Measurements from ENCODE around the gene SLX9.

The SLX9 gene

GRCh38 chr21:44996096-44996495 is 56.3 kb downstream of the SLX9 start:
- Histone ChIP-seq H3K27me3 (ENCODE audit: insufficient read depth, insufficient read length) (peaks cover 25% of the 10 kb centered on the region), H3K4me3 (ENCODE audit: insufficient read length, low read depth) (no peak overlapping the region), H3K36me3 (ENCODE audit: insufficient read depth, insufficient read length, low read length) (no peaks in the 10 kb centered on the region), H3K9ac (ENCODE audit: insufficient read length, low read depth) (peak overlapping the region; percentile 0), H3K9me3 (ENCODE audit: insufficient read depth, low read length) (no peaks in the 10 kb centered on the region), H3K4me1 (ENCODE audit: insufficient read depth, insufficient read length) (peaks cover 10% of the 10 kb centered on the region)
- DNase-seq (ENCODE audit: low read depth, low spot score): no peak
- TF ChIP-seq ZNF274 (IDR thresholded peaks at IDR 0.05; ENCODE audit: low read depth, low read length) (no peak), YY1 (IDR thresholded peaks at IDR 0.05; ENCODE audit: insufficient read depth, insufficient read length) (no peak), SUZ12 (IDR thresholded peaks at IDR 0.05; ENCODE audit: extremely low read depth, insufficient read depth, insufficient read length) (no peak)

GRCh38 chr21:44996501-44996921 is 56.7 kb downstream of the SLX9 start:
- Histone ChIP-seq H3K9me3 (ENCODE audit: insufficient read depth, low read length) (no peaks in the 10 kb centered on the region), H3K27me3 (ENCODE audit: insufficient read depth, insufficient read length) (peaks cover 25% of the 10 kb centered on the region), H3K36me3 (ENCODE audit: insufficient read depth, insufficient read length, low read length) (no peaks in the 10 kb centered on the region), H3K9ac (ENCODE audit: insufficient read length, low read depth) (peak overlapping the region; percentile 0), H3K4me1 (ENCODE audit: insufficient read depth, insufficient read length) (peaks cover 14% of the 10 kb centered on the region), H3K4me3 (ENCODE audit: insufficient read length, low read depth) (no peak overlapping the region)
- DNase-seq (ENCODE audit: low read depth, low spot score): no peak
- TF ChIP-seq YY1 (IDR thresholded peaks at IDR 0.05; ENCODE audit: insufficient read depth, insufficient read length) (no peak), SUZ12 (IDR thresholded peaks at IDR 0.05; ENCODE audit: extremely low read depth, insufficient read depth, insufficient read length) (no peak), ZNF274 (IDR thresholded peaks at IDR 0.05; ENCODE audit: low read depth, low read length) (no peak)

- no peak for DNase-seq (ENCODE audit: low read depth, low spot score)
- Histone ChIP-seq H3K4me1 (ENCODE audit: insufficient read depth, insufficient read length) (peaks cover 17% of the 10 kb centered on the region), H3K4me3 (ENCODE audit: insufficient read length, low read depth) (no peak overlapping the region), H3K27me3 (ENCODE audit: insufficient read depth, insufficient read length) (peaks cover 25% of the 10 kb centered on the region), H3K9me3 (ENCODE audit: insufficient read depth, low read length) (no peaks in the 10 kb centered on the region), H3K36me3 (ENCODE audit: insufficient read depth, insufficient read length, low read length) (no peaks in the 10 kb centered on the region), H3K9ac (ENCODE audit: insufficient read length, low read depth) (peak overlapping the region; percentile 63)
- TF ChIP-seq YY1 (IDR thresholded peaks at IDR 0.05; ENCODE audit: insufficient read depth, insufficient read length) (no peak), SUZ12 (IDR thresholded peaks at IDR 0.05; ENCODE audit: extremely low read depth, insufficient read depth, insufficient read length) (no peak), ZNF274 (IDR thresholded peaks at IDR 0.05; ENCODE audit: low read depth, low read length) (no peak)
These were observed 57.4 kb downstream of the SLX9 start for GRCh38 chr21:44996983-44997936.

GRCh38 chr21:44998086-44998620 is 58.3 kb downstream of the SLX9 start:
- H3K27me3 ChIP-seq (ENCODE audit: insufficient read depth, insufficient read length): peaks cover 17% of the 10 kb centered on the region
- H3K4me1 ChIP-seq (ENCODE audit: insufficient read depth, insufficient read length): peaks cover 24% of the 10 kb centered on the region
- no peaks in the 10 kb centered on the region for H3K9me3 ChIP-seq (ENCODE audit: insufficient read depth, low read length)
- no peak overlapping the region for H3K4me3 ChIP-seq (ENCODE audit: insufficient read length, low read depth)
- peak overlapping the region; percentile 63 for H3K9ac ChIP-seq (ENCODE audit: insufficient read length, low read depth)
- no peak for DNase-seq (ENCODE audit: low read depth, low spot score)
- no peak for TF ChIP-seq ZNF274 (IDR thresholded peaks at IDR 0.05; ENCODE audit: low read depth, low read length)
- TF ChIP-seq YY1 (IDR thresholded peaks at IDR 0.05; ENCODE audit: insufficient read depth, insufficient read length): no peak
- TF ChIP-seq SUZ12 (IDR thresholded peaks at IDR 0.05; ENCODE audit: extremely low read depth, insufficient read depth, insufficient read length): no peak
- H3K36me3 ChIP-seq (ENCODE audit: insufficient read depth, insufficient read length, low read length): no peaks in the 10 kb centered on the region

- H3K27me3 ChIP-seq (ENCODE audit: insufficient read depth, insufficient read length): peaks cover 13% of the 10 kb centered on the region
- no peak overlapping the region for H3K9ac ChIP-seq (ENCODE audit: insufficient read length, low read depth)
- no peaks in the 10 kb centered on the region for H3K9me3 ChIP-seq (ENCODE audit: insufficient read depth, low read length)
These were observed 59.0 kb downstream of the SLX9 start for GRCh38 chr21:44998621-44999427.

GRCh38 chr21:44999428-44999971 is 59.7 kb downstream of the SLX9 start:
- Histone ChIP-seq H3K4me3 (ENCODE audit: insufficient read length, low read depth) (no peak overlapping the region), H3K27me3 (ENCODE audit: insufficient read depth, insufficient read length) (peaks cover 13% of the 10 kb centered on the region), H3K9me3 (ENCODE audit: insufficient read depth, low read length) (no peaks in the 10 kb centered on the region), H3K9ac (ENCODE audit: insufficient read length, low read depth) (no peak overlapping the region), H3K36me3 (ENCODE audit: insufficient read depth, insufficient read length, low read length) (no peaks in the 10 kb centered on the region), H3K4me1 (ENCODE audit: insufficient read depth, insufficient read length) (peaks cover 31% of the 10 kb centered on the region)
- DNase-seq (ENCODE audit: low read depth, low spot score): no peak
- no peak for TF ChIP-seq ZNF274 (IDR thresholded peaks at IDR 0.05; ENCODE audit: low read depth, low read length)
- TF ChIP-seq YY1 (IDR thresholded peaks at IDR 0.05; ENCODE audit: insufficient read depth, insufficient read length): no peak
- no peak for TF ChIP-seq SUZ12 (IDR thresholded peaks at IDR 0.05; ENCODE audit: extremely low read depth, insufficient read depth, insufficient read length)

More at GRCh38 chr21:44998621-44999427, 59.0 kb downstream of the SLX9 start:
- no peak overlapping the region for H3K4me3 ChIP-seq (ENCODE audit: insufficient read length, low read depth)
- no peaks in the 10 kb centered on the region for H3K36me3 ChIP-seq (ENCODE audit: insufficient read depth, insufficient read length, low read length)
- peaks cover 28% of the 10 kb centered on the region for H3K4me1 ChIP-seq (ENCODE audit: insufficient read depth, insufficient read length)
- no peak for DNase-seq (ENCODE audit: low read depth, low spot score)
- TF ChIP-seq ZNF274 (IDR thresholded peaks at IDR 0.05; ENCODE audit: low read depth, low read length): no peak
- TF ChIP-seq SUZ12 (IDR thresholded peaks at IDR 0.05; ENCODE audit: extremely low read depth, insufficient read depth, insufficient read length): no peak
- no peak for TF ChIP-seq YY1 (IDR thresholded peaks at IDR 0.05; ENCODE audit: insufficient read depth, insufficient read length)

Data from NT2/D1 (cell line).